H1 (cell line): ENCODE data around the gene IFNL2. TPM values are rescaled to one million over a fixed set of nuclear protein-coding genes. Genes with fewer than 3 reads are reported as not detected.

Source experiments
- CTCF ChIA-PET: fragments of 300-600 bp; sonication (Branson Sonifier 250); formaldehyde crosslinking; loops from one replicate; lab custom pipeline; 2021; ENCODE audit not compliant: partially characterized antibody; lab: Charles Lee
- POLR2A ChIA-PET: fragments of 300-600 bp; sonication (Branson Sonifier 250); formaldehyde crosslinking; loops from one replicate; lab custom pipeline; 2021; ENCODE audit warnings: inconsistent platforms; ENCODE audit not compliant: partially characterized antibody; lab: Charles Lee
- DNase-seq, 2 experiments: peaks; one replicate each; pipeline versions ENCODE4 v3.0.0 to v3.0.0-alpha.2; 2010 to 2022; ENCODE audit warnings: low spot score in 2 of 2, low read depth in 1 of 2, mixed read lengths in 1 of 2
- FAIRE-seq: peaks from 2 replicates; lab custom pipeline; 2011; peaks lifted over from hg19 to GRCh38; lab: Jason Lieb, UNC
- H2AFZ ChIP-seq: 2 replicates; pipeline ENCODE4 v1.8.1; 2012; ENCODE audit warnings: low read length, inconsistent platforms
- H2AK5ac ChIP-seq: 2 replicates; pipeline ENCODE4 v1.6.1; 2013; ENCODE audit warnings: low read depth, low read length
- H2BK120ac ChIP-seq: replicated peaks from 2 replicates; pipeline ENCODE3; 2013; ENCODE audit warnings: low read depth, low read length, inconsistent platforms
- H2BK12ac ChIP-seq: 2 replicates; pipeline ENCODE4 v1.6.1; 2013; ENCODE audit warnings: low read depth, low read length
- H2BK15ac ChIP-seq: 2 replicates; pipeline ENCODE4 v1.6.1; 2013; ENCODE audit warnings: low read length
- H2BK20ac ChIP-seq: 2 replicates; pipeline ENCODE4 v1.6.1; 2013; ENCODE audit warnings: low read length
- H2BK5ac ChIP-seq: 2 replicates; pipeline ENCODE4 v1.6.1; 2013; ENCODE audit warnings: low read depth, low read length
- H3K14ac ChIP-seq: 2 replicates; pipeline ENCODE4 v1.6.1; 2013; ENCODE audit warnings: inconsistent platforms; ENCODE audit not compliant: insufficient read length
- H3K18ac ChIP-seq: 2 replicates; pipeline ENCODE4 v1.6.1; 2013; ENCODE audit warnings: low read length; ENCODE audit errors: extremely low read depth
- H3K23ac ChIP-seq: 2 replicates; pipeline ENCODE4 v1.6.1; 2013; ENCODE audit warnings: inconsistent platforms; ENCODE audit not compliant: insufficient read length
- H3K23me2 ChIP-seq: 2 replicates; pipeline ENCODE4 v1.6.1; 2013; ENCODE audit warnings: low read depth, low read length
- H3K27ac ChIP-seq: 2 replicates; pipeline ENCODE4 v1.6.1; 2011; ENCODE audit warnings: low read depth, low read length, inconsistent platforms
- H3K27me3 ChIP-seq, 4 experiments: replicated peaks in 1 of 4; 1 replicate in 1 of 4; 2 replicates in 3 of 4; pipeline versions ENCODE4 v1.6.1 to v1.8.1; 2011 to 2013; ENCODE audit warnings: low read length in 3 of 4, mild to moderate bottlenecking in 3 of 4, inconsistent platforms in 2 of 4, mixed read lengths in 2 of 4, moderate library complexity in 1 of 4; ENCODE audit not compliant: control insufficient read depth in 3 of 4, insufficient read depth in 3 of 4; ENCODE audit errors: extremely low read depth in 1 of 4
- H3K36me3 ChIP-seq, 4 experiments: 2 replicates each; pipeline versions ENCODE4 v1.6.1 to v1.8.1; 2011 to 2013; ENCODE audit warnings: mild to moderate bottlenecking in 4 of 4, low read length in 3 of 4, moderate library complexity in 2 of 4, control low read depth in 1 of 4, inconsistent platforms in 1 of 4; ENCODE audit not compliant: insufficient read depth in 4 of 4, control insufficient read depth in 2 of 4
- H3K4ac ChIP-seq: replicated peaks from 2 replicates; pipeline ENCODE3; 2013; ENCODE audit warnings: low read length, low read depth, mixed read lengths, inconsistent platforms; ENCODE audit not compliant: insufficient read length
- H3K4me1 ChIP-seq, 4 experiments: replicated peaks in 1 of 4; 1 replicate in 1 of 4; 2 replicates in 3 of 4; pipeline versions ENCODE4 v1.6.1 to v1.8.1; 2011 to 2013; ENCODE audit warnings: low read length in 3 of 4, inconsistent platforms in 2 of 4, mixed read lengths in 1 of 4; ENCODE audit not compliant: insufficient read depth in 4 of 4, control insufficient read depth in 3 of 4
- H3K4me2 ChIP-seq, 2 experiments: 2 replicates each; pipeline versions ENCODE4 v1.6.1 to v1.8.1; 2011 to 2013; ENCODE audit warnings: low read depth in 2 of 2, low read length in 2 of 2, control low read depth in 1 of 2, inconsistent platforms in 1 of 2, mild to moderate bottlenecking in 1 of 2; ENCODE audit not compliant: insufficient read depth in 1 of 2
- H3K4me3 ChIP-seq, 4 experiments: fragments of 200-600, 300-600 bp in 1 of 4; sonication (generic), shearing (Covaris generic), sonication (Bioruptor Twin) in 1 of 4; 2 replicates each; pipeline versions ENCODE4 v1.5.1 to v1.8.1; 2011 to 2016; ENCODE audit warnings: low read length in 4 of 4, low read depth in 3 of 4, control low read depth in 2 of 4, inconsistent platforms in 2 of 4, mild to moderate bottlenecking in 2 of 4, mixed read lengths in 1 of 4, moderate library complexity in 1 of 4; ENCODE audit not compliant: insufficient read depth in 2 of 4; ENCODE audit errors: extremely low read depth in 1 of 4
- H3K56ac ChIP-seq: replicated peaks from 2 replicates; pipeline ENCODE3; 2013; ENCODE audit warnings: low read depth, mild to moderate bottlenecking, mixed read lengths, low read length, inconsistent platforms; ENCODE audit not compliant: insufficient read length
- H3K79me1 ChIP-seq: 2 replicates; pipeline ENCODE4 v1.6.1; 2013; ENCODE audit warnings: low read depth, low read length, control low read depth
- H3K79me2 ChIP-seq, 2 experiments: 2 replicates each; pipeline versions ENCODE4 v1.6.1 to v1.8.1; 2012 to 2013; ENCODE audit warnings: low read length in 2 of 2, mild to moderate bottlenecking in 2 of 2, inconsistent platforms in 1 of 2; ENCODE audit not compliant: insufficient read depth in 2 of 2, control insufficient read depth in 1 of 2
- H3K9ac ChIP-seq, 4 experiments: replicated peaks in 1 of 4; 1 replicate in 1 of 4; 2 replicates in 3 of 4; pipeline versions ENCODE4 v1.6.1 to v1.8.1; 2011 to 2013; ENCODE audit warnings: low read depth in 3 of 4, low read length in 3 of 4, control low read depth in 2 of 4, mild to moderate bottlenecking in 2 of 4, moderate library complexity in 2 of 4, inconsistent platforms in 1 of 4; ENCODE audit errors: extremely low read depth in 1 of 4
- H3K9me3 ChIP-seq, 2 experiments: 2 replicates each; pipeline versions ENCODE4 v1.6.1 to v1.8.1; 2012 to 2013; ENCODE audit warnings: mild to moderate bottlenecking in 2 of 2, moderate library complexity in 2 of 2, control low read depth in 1 of 2, inconsistent platforms in 1 of 2, low read depth in 1 of 2, low read length in 1 of 2, mixed read lengths in 1 of 2; ENCODE audit not compliant: insufficient read depth in 2 of 2
- H4K20me1 ChIP-seq, 2 experiments: replicated peaks in 1 of 2; 2 replicates each; pipeline versions ENCODE3 to v1.8.1; 2011 to 2013; ENCODE audit warnings: inconsistent platforms in 2 of 2, low read length in 2 of 2, mild to moderate bottlenecking in 1 of 2; ENCODE audit not compliant: insufficient read depth in 2 of 2, control insufficient read depth in 1 of 2
- H4K5ac ChIP-seq: 2 replicates; pipeline ENCODE4 v1.6.1; 2013; ENCODE audit warnings: low read length, low read depth, mixed read lengths, inconsistent platforms; ENCODE audit not compliant: insufficient read length
- H4K8ac ChIP-seq: 2 replicates; pipeline ENCODE4 v1.8.0; 2013; ENCODE audit warnings: mild to moderate bottlenecking, moderate library complexity, low read length, inconsistent platforms; ENCODE audit not compliant: insufficient read depth; ENCODE audit errors: extremely low read depth
- H4K91ac ChIP-seq: replicated peaks from 2 replicates; pipeline ENCODE3; 2013; ENCODE audit warnings: low read length, mixed read lengths, inconsistent platforms; ENCODE audit not compliant: insufficient read length
- WGBS, 2 experiments: shearing (Covaris generic) in 1 of 2; methylation state at CpG; one replicate each; pipeline versions ENCODE4 v1.1.6 to v1.1.7; 2013 to 2015; ENCODE audit warnings: low lambda C conversion rate in 2 of 2, mixed read lengths in 2 of 2, inconsistent platforms in 1 of 2, low coverage in 1 of 2, missing lambda C conversion rate in 1 of 2; ENCODE audit not compliant: insufficient replicate concordance in 2 of 2, insufficient coverage in 1 of 2, insufficient read length in 1 of 2; ENCODE audit errors: extremely low coverage in 1 of 2, missing lambda C conversion rate in 1 of 2; 5-methylcytosine and 5-hydroxymethylcytosine counted together
- polyA plus RNA-seq, 7 experiments: library from polyadenylated mRNA; depleted of rRNA in 3 of 7; stranded (reverse) in 5 of 7; unstranded in 2 of 7; fragments of >200 nt in 5 of 7; fragments of 200-250 nt in 2 of 7; gene quantifications; 1 replicate in 5 of 7; 2 replicates in 1 of 7; 4 replicates in 1 of 7; pipeline versions ENCODE4 v1.2.1 to v1.2.3, GENCODE V29; 2011 to 2013; ENCODE audit warnings: missing spikeins in 2 of 7, mixed read lengths in 2 of 7
- total RNA-seq: library from RNA; stranded (reverse); fragmentation: NEBNext Ultra II Directional; extraction: Animal tissue kit (Norgen Biotek cat#: 25700); gene quantifications from 2 replicates; pipeline ENCODE4 v1.2.1, GENCODE V29; 2021
- TF ChIP-seq, protein P1 (sequence below): IDR thresholded peaks from 2 replicates; pipeline ENCODE4 v1.6.1; 2012; ENCODE audit warnings: inconsistent platforms

IFNL2 gene
- total and polyA plus RNA-seq, 2 of the 8 experiments (the other 6 are each of a cell fraction or from before 2014, with no cell fraction given) = not detected

DNA sequence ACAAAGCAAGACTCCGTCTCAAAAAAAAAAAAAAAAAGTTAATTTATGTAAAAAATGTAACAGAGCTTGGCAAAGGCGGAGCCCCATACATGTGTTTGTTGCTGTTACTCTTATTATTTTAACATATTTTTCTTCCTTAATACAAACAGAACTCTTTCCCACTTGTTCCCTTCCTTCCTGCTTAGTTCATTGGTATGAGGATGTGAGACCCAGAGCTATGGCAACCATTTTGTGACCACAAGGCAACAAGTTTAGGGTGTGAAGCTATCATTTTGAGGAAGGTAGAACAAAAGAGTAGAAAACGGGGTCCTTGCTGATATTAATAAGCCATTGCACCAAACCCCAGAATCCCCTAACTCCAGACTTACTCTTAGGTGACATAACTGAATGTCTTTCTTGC lies 33.4 kb downstream of the IFNL2 start:
- Histone ChIP-seq H2BK5ac (no peak overlapping the region), H4K20me1 (no peaks in the 10 kb centered on the region), H3K23me2 (peaks cover 3% of the 10 kb centered on the region; the same call in 1 of the 2 replicates), H3K18ac (no peak overlapping the region), H4K5ac (no peak overlapping the region), H3K27me3 (peaks cover 0 to 15% (median 4%) of the 10 kb centered on the region in 4 experiments; a peak in 4 of 7 replicates), H2BK120ac (no peak overlapping the region), H3K79me2 (no peaks in the 10 kb centered on the region), H3K36me3 (no peaks in the 10 kb centered on the region), H3K9ac (no peak overlapping the region), H3K79me1 (no peaks in the 10 kb centered on the region), H3K4me3 (no peak overlapping the region), H4K8ac (no peak overlapping the region), H3K14ac (no peak overlapping the region), H3K4me2 (no peak overlapping the region), H3K9me3 (no peaks in the 10 kb centered on the region), H2AFZ (no peak overlapping the region), H2BK15ac (no peak overlapping the region), H3K27ac (no peak overlapping the region), H2AK5ac (no peak overlapping the region), H4K91ac (no peak overlapping the region), H3K56ac (no peak overlapping the region), H3K4me1 (peaks cover 0 to 14% (median 10%) of the 10 kb centered on the region in 4 experiments; a peak in 6 of 7 replicates), H3K23ac (no peak overlapping the region), H3K4ac (no peak overlapping the region), H2BK20ac (no peak overlapping the region), H2BK12ac (no peak overlapping the region)
- no peak for FAIRE-seq
- CTCF ChIA-PET = interaction anchor here (0.7 to 1.3 kb wide), 3 partner anchors 12 to 90 kb away, joined by 3 to 6 read pairs (median 5); no protein-coding TSS in a partner anchor
- DNase-seq = no peak
- WGBS, 2 experiments = 88% methylated on average over 2 of the region's 3 CpGs; no CpG with 5 or more reads in 1 of the 2 experiments
- POLR2A ChIA-PET = interaction anchor here (1.0 kb wide), 1 partner anchor 9 kb away, joined by 3 read pairs; no protein-coding TSS in a partner anchor
- TF ChIP-seq, protein P1, sequence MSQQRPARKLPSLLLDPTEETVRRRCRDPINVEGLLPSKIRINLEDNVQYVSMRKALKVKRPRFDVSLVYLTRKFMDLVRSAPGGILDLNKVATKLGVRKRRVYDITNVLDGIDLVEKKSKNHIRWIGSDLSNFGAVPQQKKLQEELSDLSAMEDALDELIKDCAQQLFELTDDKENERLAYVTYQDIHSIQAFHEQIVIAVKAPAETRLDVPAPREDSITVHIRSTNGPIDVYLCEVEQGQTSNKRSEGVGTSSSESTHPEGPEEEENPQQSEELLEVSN = no peak
